GM21576 (cell line): ENCODE data around the gene MACO1.
"Not testable (repeated sequence)": the region's sequence is repeated elsewhere in the genome, so short reads cannot be mapped to it uniquely, and the experiment has no call there.

ENCODE experiments used
- ATAC-seq: cut with Tn5 transposase; IDR thresholded peaks from one replicate; pipeline ENCODE4 v1.9.1; 2021; ENCODE audit warnings: mild to moderate bottlenecking, moderate library complexity; ENCODE audit not compliant: unreplicated experiment

The MACO1 gene

GRCh38 chr1:25485536-25486411 lies 55.1 kb downstream of the MACO1 start:
- ATAC-seq, result no peak

GRCh38 chr1:25486602-25487001 lies 55.9 kb downstream of the MACO1 start:
- ATAC-seq, result no peak

GRCh38 chr1:25487628-25488027 lies 56.9 kb downstream of the MACO1 start:
- ATAC-seq, result no peak

GRCh38 chr1:25492323-25492722 lies 61.6 kb downstream of the MACO1 start:
- ATAC-seq, result no peak

- ATAC-seq, result no peak
These were observed 64.3 kb downstream of the MACO1 start for GRCh38 chr1:25494952-25495351.

- no peak for ATAC-seq
These were observed 70.0 kb downstream of the MACO1 start for GRCh38 chr1:25500694-25501093.

- no peak for ATAC-seq
These were observed 70.8 kb downstream of the MACO1 start for GRCh38 chr1:25501235-25502058.

- ATAC-seq, result no peak
These were observed 72.3 kb downstream of the MACO1 start for GRCh38 chr1:25502957-25503356.

GRCh38 chr1:25503551-25504426 lies 73.1 kb downstream of the MACO1 start:
- no peak for ATAC-seq

GRCh38 chr1:25504706-25505595 lies 74.3 kb downstream of the MACO1 start:
- ATAC-seq, result no peak

GRCh38 chr1:25505656-25506385 lies 75.1 kb downstream of the MACO1 start:
- ATAC-seq, result no peak

- not testable (repeated sequence) for ATAC-seq
These were observed 76.1 kb downstream of the MACO1 start for GRCh38 chr1:25506566-25507463.

- ATAC-seq, result no peak
These were observed 83.0 kb downstream of the MACO1 start for GRCh38 chr1:25513666-25514065.

- ATAC-seq, result no peak
These were observed 84.3 kb downstream of the MACO1 start for GRCh38 chr1:25515033-25515432.

GRCh38 chr1:25516686-25517085 lies 86.0 kb downstream of the MACO1 start:
- ATAC-seq, result no peak

GRCh38 chr1:25517476-25518394 lies 87.0 kb downstream of the MACO1 start:
- no peak for ATAC-seq

- ATAC-seq, result no peak
These were observed 88.9 kb downstream of the MACO1 start for GRCh38 chr1:25519624-25520023.
